ENCODE data around the gene PHB1. TPM values are rescaled to one million over a fixed set of nuclear protein-coding genes. Genes with fewer than 3 reads are reported as not detected.

Gene PHB1
- total RNA-seq, 1 donor from 2014 or later: 114 TPM

GRCh38 chr17:49439673-49440571 lies 25.2 kb upstream of the PHB1 start:
- H3K27me3 Mint-ChIP-seq (ENCODE audit: low read depth): peaks cover 32% of the 10 kb centered on the region
- no peaks in the 10 kb centered on the region for H3K36me3 Mint-ChIP-seq (ENCODE audit: low read depth)
- TF ChIP-seq, protein P1, sequence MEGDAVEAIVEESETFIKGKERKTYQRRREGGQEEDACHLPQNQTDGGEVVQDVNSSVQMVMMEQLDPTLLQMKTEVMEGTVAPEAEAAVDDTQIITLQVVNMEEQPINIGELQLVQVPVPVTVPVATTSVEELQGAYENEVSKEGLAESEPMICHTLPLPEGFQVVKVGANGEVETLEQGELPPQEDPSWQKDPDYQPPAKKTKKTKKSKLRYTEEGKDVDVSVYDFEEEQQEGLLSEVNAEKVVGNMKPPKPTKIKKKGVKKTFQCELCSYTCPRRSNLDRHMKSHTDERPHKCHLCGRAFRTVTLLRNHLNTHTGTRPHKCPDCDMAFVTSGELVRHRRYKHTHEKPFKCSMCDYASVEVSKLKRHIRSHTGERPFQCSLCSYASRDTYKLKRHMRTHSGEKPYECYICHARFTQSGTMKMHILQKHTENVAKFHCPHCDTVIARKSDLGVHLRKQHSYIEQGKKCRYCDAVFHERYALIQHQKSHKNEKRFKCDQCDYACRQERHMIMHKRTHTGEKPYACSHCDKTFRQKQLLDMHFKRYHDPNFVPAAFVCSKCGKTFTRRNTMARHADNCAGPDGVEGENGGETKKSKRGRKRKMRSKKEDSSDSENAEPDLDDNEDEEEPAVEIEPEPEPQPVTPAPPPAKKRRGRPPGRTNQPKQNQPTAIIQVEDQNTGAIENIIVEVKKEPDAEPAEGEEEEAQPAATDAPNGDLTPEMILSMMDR (IDR thresholded peaks at IDR 0.05): no peak
- H3K9me3 Mint-ChIP-seq (ENCODE audit: low read depth): no peaks in the 10 kb centered on the region
- H3K4me1 Mint-ChIP-seq (ENCODE audit: low read depth): peaks cover 18% of the 10 kb centered on the region
- peak; percentile 58 for DNase-seq (ENCODE audit: low spot score)
- H3K4me3 Mint-ChIP-seq (ENCODE audit: unreplicated experiment): no peak overlapping the region
- H3K27ac Mint-ChIP-seq (ENCODE audit: unreplicated experiment): no peak overlapping the region

- H3K27ac Mint-ChIP-seq (ENCODE audit: unreplicated experiment): no peak overlapping the region
- H3K4me1 Mint-ChIP-seq (ENCODE audit: low read depth): peaks cover 18% of the 10 kb centered on the region
- no peak for DNase-seq (ENCODE audit: low spot score)
- H3K4me3 Mint-ChIP-seq (ENCODE audit: unreplicated experiment): no peak overlapping the region
- no peaks in the 10 kb centered on the region for H3K36me3 Mint-ChIP-seq (ENCODE audit: low read depth)
- H3K9me3 Mint-ChIP-seq (ENCODE audit: low read depth): no peaks in the 10 kb centered on the region
- TF ChIP-seq, protein P1 (IDR thresholded peaks at IDR 0.05): no peak
- peaks cover 32% of the 10 kb centered on the region for H3K27me3 Mint-ChIP-seq (ENCODE audit: low read depth)
These were observed 24.6 kb upstream of the PHB1 start for GRCh38 chr17:49439305-49439672.

GRCh38 chr17:49438436-49439278 lies 24.0 kb upstream of the PHB1 start:
- Mint-ChIP-seq H3K36me3 (ENCODE audit: low read depth) (no peaks in the 10 kb centered on the region), H3K9me3 (ENCODE audit: low read depth) (no peaks in the 10 kb centered on the region), H3K4me3 (ENCODE audit: unreplicated experiment) (peak overlapping the region; percentile 23), H3K27me3 (ENCODE audit: low read depth) (peaks cover 31% of the 10 kb centered on the region), H3K27ac (ENCODE audit: unreplicated experiment) (no peak overlapping the region), H3K4me1 (ENCODE audit: low read depth) (peaks cover 18% of the 10 kb centered on the region)
- DNase-seq (ENCODE audit: low spot score): peak; percentile 62
- TF ChIP-seq, protein P1 (IDR thresholded peaks at IDR 0.05): peak; percentile 38

- Mint-ChIP-seq H3K27me3 (ENCODE audit: low read depth) (peaks cover 29% of the 10 kb centered on the region), H3K27ac (ENCODE audit: unreplicated experiment) (no peak overlapping the region), H3K4me1 (ENCODE audit: low read depth) (peaks cover 18% of the 10 kb centered on the region), H3K36me3 (ENCODE audit: low read depth) (no peaks in the 10 kb centered on the region), H3K4me3 (ENCODE audit: unreplicated experiment) (peak overlapping the region; percentile 23), H3K9me3 (ENCODE audit: low read depth) (no peaks in the 10 kb centered on the region)
- TF ChIP-seq, protein P1 (IDR thresholded peaks at IDR 0.05): no peak
- peak; percentile 40 for DNase-seq (ENCODE audit: low spot score)
These were observed 23.2 kb upstream of the PHB1 start for GRCh38 chr17:49437696-49438435.

GRCh38 chr17:49436174-49436573 lies 21.5 kb upstream of the PHB1 start:
- H3K36me3 Mint-ChIP-seq (ENCODE audit: low read depth): no peaks in the 10 kb centered on the region
- no peak for DNase-seq (ENCODE audit: low spot score)
- no peaks in the 10 kb centered on the region for H3K9me3 Mint-ChIP-seq (ENCODE audit: low read depth)
- H3K4me3 Mint-ChIP-seq (ENCODE audit: unreplicated experiment): no peak overlapping the region
- TF ChIP-seq, protein P1 (IDR thresholded peaks at IDR 0.05): no peak
- H3K27ac Mint-ChIP-seq (ENCODE audit: unreplicated experiment): no peak overlapping the region
- H3K4me1 Mint-ChIP-seq (ENCODE audit: low read depth): peaks cover 18% of the 10 kb centered on the region
- peaks cover 28% of the 10 kb centered on the region for H3K27me3 Mint-ChIP-seq (ENCODE audit: low read depth)

Measured in chondrocyte (in vitro differentiated cells).